Activated T-helper 2 cell treated with anti-CD3 and anti-CD28 coated beads, Interferon-gamma antibody, Interleukin-2, Interleukin-4, amounts not matched to agents 10 μg/mL and 5 μg/mL and 100 μg/mL, durations not matched to agents 14 hours and 24 hours and 36 hours (primary cell): Measurements from ENCODE around the gene C8B. TPM values are rescaled to one million over a fixed set of nuclear protein-coding genes. Genes with fewer than 3 reads are reported as not detected.

Experiments
- DNase-seq: peaks from one replicate; pipeline ENCODE4 v3.0.0; 2021; ENCODE audit warnings: low spot score
- H3K27ac Mint-ChIP-seq: one replicate; pipeline ENCODE4 v1.8.0; 2021; ENCODE audit warnings: mixed read lengths
- H3K27me3 Mint-ChIP-seq: one replicate; pipeline ENCODE4 v1.8.0; 2021; ENCODE audit warnings: low read depth, mixed read lengths
- H3K36me3 Mint-ChIP-seq: one replicate; pipeline ENCODE4 v1.8.0; 2021; ENCODE audit warnings: low read depth, mixed read lengths
- H3K4me1 Mint-ChIP-seq: one replicate; pipeline ENCODE4 v1.8.0; 2021; ENCODE audit warnings: low read depth, mixed read lengths
- H3K4me3 Mint-ChIP-seq: one replicate; pipeline ENCODE4 v1.8.0; 2021; ENCODE audit warnings: low read depth, mild to moderate bottlenecking, moderate library complexity, mixed read lengths
- H3K9me3 Mint-ChIP-seq: one replicate; pipeline ENCODE4 v1.8.0; 2021; ENCODE audit warnings: mixed read lengths
- intact Hi-C: fragments of 100-400 bp; cut with micrococcal nuclease; formaldehyde crosslinking; loops from one replicate; pipeline ENCODE4 v1.15.1; 2023
- total RNA-seq: library from RNA; stranded (reverse); gene quantifications from 2 replicates; pipeline ENCODE4 v1.2.3, GENCODE V29; 2022

The C8B gene
- total RNA-seq, 1 donor from 2014 or later: not detected

- Mint-ChIP-seq H3K27ac (no peak overlapping the region), H3K4me3 (no peak overlapping the region), H3K36me3 (no peaks in the 10 kb centered on the region), H3K4me1 (no peaks in the 10 kb centered on the region), H3K27me3 (no peaks in the 10 kb centered on the region), H3K9me3 (no peaks in the 10 kb centered on the region)
- intact Hi-C loops: no loop called here
- DNase-seq: no peak
Measured at GRCh38 chr1:56967355-56967754, 1.5 kb upstream of the C8B start.

DNA sequence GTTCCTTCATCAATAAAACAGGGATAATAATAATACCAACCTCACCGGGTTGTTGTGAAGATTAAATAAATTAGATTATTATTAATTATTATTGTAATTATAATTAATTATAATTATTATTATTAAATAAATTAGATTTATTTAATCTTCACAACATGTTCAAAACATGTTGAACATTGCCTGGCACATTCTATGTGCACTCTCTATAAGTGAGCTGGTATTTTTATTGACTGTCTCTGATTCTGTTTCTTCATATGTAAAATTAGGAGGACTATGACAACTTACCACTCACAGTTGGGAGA lies 834 bp upstream of the C8B start:
- DNase-seq: no peak
- Mint-ChIP-seq H3K27ac (no peak overlapping the region), H3K4me1 (no peaks in the 10 kb centered on the region), H3K9me3 (no peaks in the 10 kb centered on the region), H3K4me3 (no peak overlapping the region), H3K27me3 (no peaks in the 10 kb centered on the region), H3K36me3 (no peaks in the 10 kb centered on the region)
- intact Hi-C loops: no loop called here

DNA sequence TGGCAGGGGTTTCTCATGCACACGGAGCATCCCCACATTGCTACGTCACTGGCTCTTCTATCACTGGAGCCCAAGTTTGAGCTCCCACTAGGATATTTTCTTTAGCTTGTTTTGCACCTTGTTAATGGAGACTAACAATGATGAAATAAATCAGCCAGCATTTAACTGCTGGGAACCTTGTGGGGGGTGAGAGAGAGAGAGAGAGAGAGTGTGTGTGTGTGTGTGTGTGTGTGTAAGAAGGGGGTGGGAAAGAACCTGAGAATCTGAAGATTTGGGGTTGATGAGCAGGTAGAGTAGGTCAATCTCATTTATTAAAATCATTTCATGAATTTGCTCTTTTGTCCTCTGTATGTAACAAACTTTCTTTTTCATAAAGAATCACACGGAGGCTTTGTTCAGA lies 624 bp downstream of the C8B start:
- no peaks in the 10 kb centered on the region for H3K36me3 Mint-ChIP-seq
- H3K4me3 Mint-ChIP-seq: no peak overlapping the region
- H3K27ac Mint-ChIP-seq: no peak overlapping the region
- no peaks in the 10 kb centered on the region for H3K27me3 Mint-ChIP-seq
- no peaks in the 10 kb centered on the region for H3K9me3 Mint-ChIP-seq
- no peak for DNase-seq
- intact Hi-C loops: no loop called here
- H3K4me1 Mint-ChIP-seq: no peaks in the 10 kb centered on the region

- Mint-ChIP-seq H3K27me3 (no peaks in the 10 kb centered on the region), H3K4me3 (no peak overlapping the region), H3K9me3 (no peaks in the 10 kb centered on the region), H3K4me1 (no peaks in the 10 kb centered on the region), H3K36me3 (no peaks in the 10 kb centered on the region), H3K27ac (no peak overlapping the region)
- intact Hi-C loops: no loop called here
- DNase-seq: no peak
Measured at GRCh38 chr1:56964349-56965017, 1.3 kb downstream of the C8B start.

DNA sequence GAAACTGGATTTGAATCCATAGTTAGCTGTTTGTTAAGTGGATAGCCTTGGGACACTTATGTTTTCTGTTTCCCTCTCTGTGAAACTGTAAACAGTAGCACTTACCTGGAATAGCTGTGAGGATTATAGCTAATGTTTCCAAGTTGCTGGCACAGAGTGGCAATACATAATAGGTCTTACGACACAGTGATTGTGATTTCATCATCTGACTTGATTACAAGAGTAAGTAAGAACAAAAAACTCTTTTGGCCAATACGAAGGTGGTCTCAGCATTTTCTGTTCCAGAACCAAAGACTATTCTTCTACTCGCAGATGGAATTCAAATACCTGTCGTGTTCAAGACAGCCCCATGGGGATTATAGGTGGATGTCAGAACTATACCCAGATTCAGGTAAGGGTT lies 2.1 kb downstream of the C8B start:
- intact Hi-C loops: no loop called here
- no peak for DNase-seq
- Mint-ChIP-seq H3K4me3 (no peak overlapping the region), H3K27me3 (no peaks in the 10 kb centered on the region), H3K36me3 (no peaks in the 10 kb centered on the region), H3K27ac (no peak overlapping the region), H3K9me3 (no peaks in the 10 kb centered on the region), H3K4me1 (no peaks in the 10 kb centered on the region)

GRCh38 chr1:56961426-56961825 lies 4.4 kb downstream of the C8B start:
- Mint-ChIP-seq H3K27me3 (no peaks in the 10 kb centered on the region), H3K4me3 (no peak overlapping the region)

GRCh38 chr1:56958526-56958925 lies 7.3 kb downstream of the C8B start:
- Mint-ChIP-seq H3K27me3 (no peaks in the 10 kb centered on the region), H3K4me3 (no peak overlapping the region), H3K4me1 (no peaks in the 10 kb centered on the region), H3K27ac (no peak overlapping the region), H3K9me3 (no peaks in the 10 kb centered on the region), H3K36me3 (no peaks in the 10 kb centered on the region)
- intact Hi-C loops: no loop called here
- DNase-seq: no peak

More at GRCh38 chr1:56961426-56961825, 4.4 kb downstream of the C8B start:
- Mint-ChIP-seq H3K27ac (no peak overlapping the region), H3K9me3 (no peaks in the 10 kb centered on the region), H3K36me3 (no peaks in the 10 kb centered on the region), H3K4me1 (no peaks in the 10 kb centered on the region)
- intact Hi-C loops: no loop called here
- no peak for DNase-seq

- H3K4me3 Mint-ChIP-seq: no peak overlapping the region
- no peaks in the 10 kb centered on the region for H3K9me3 Mint-ChIP-seq
Measured at GRCh38 chr1:56957931-56958330, 7.9 kb downstream of the C8B start.

DNA sequence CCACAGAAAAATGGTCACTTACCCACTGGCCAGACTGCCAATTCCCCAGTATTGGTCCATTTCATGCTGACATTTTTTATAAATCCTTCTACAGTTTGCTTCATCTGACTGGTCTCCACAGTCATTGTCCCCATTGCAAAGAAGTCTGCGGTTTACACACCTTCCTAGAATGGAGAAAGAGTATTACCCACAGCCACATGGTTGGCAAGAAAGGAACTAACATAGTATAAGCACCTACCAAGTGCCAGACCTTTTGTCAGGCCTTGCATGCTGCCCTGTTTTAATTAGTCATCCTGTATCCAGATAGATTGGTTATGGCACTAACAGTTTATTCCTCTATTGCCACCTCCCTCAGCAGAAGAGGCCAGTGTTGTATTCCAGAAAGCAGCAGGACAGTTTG lies 11.2 kb downstream of the C8B start:
- no peaks in the 10 kb centered on the region for H3K36me3 Mint-ChIP-seq
- H3K27ac Mint-ChIP-seq: no peak overlapping the region
- H3K27me3 Mint-ChIP-seq: no peaks in the 10 kb centered on the region
- DNase-seq: no peak
- intact Hi-C loops: no loop called here
- no peak overlapping the region for H3K4me3 Mint-ChIP-seq
- H3K4me1 Mint-ChIP-seq: no peaks in the 10 kb centered on the region
- no peaks in the 10 kb centered on the region for H3K9me3 Mint-ChIP-seq

More at GRCh38 chr1:56957931-56958330, 7.9 kb downstream of the C8B start:
- Mint-ChIP-seq H3K27me3 (no peaks in the 10 kb centered on the region), H3K4me1 (no peaks in the 10 kb centered on the region), H3K27ac (no peak overlapping the region), H3K36me3 (no peaks in the 10 kb centered on the region)
- DNase-seq: no peak
- intact Hi-C loops: no loop called here

- intact Hi-C loops: no loop called here
- Mint-ChIP-seq H3K27ac (no peak overlapping the region), H3K36me3 (no peaks in the 10 kb centered on the region), H3K4me3 (no peak overlapping the region), H3K4me1 (no peaks in the 10 kb centered on the region), H3K9me3 (no peaks in the 10 kb centered on the region), H3K27me3 (no peaks in the 10 kb centered on the region)
- DNase-seq: no peak
Measured at GRCh38 chr1:56953386-56953785, 12.4 kb downstream of the C8B start.

DNA sequence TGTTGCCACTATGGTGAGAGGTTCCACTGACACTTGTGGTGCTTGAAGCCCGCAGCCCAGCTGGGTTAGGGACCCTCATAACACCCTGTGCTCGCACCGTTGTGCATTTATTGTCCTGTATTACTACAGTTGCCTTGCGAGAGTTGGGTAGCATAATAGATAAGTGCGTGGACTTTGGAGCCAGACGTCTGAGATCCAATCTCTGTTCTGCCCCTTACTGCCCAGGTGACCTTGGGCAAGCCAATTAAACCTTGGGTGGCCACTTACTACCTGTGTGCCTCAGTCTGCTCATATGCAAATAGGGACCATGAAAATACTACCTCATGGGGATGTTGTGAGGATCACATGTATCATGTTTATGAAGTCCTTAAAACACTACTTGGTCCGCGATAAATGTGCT lies 13.3 kb downstream of the C8B start:
- no peak overlapping the region for H3K27ac Mint-ChIP-seq
- no peak overlapping the region for H3K4me3 Mint-ChIP-seq
- no peak for DNase-seq
- no peaks in the 10 kb centered on the region for H3K4me1 Mint-ChIP-seq
- H3K27me3 Mint-ChIP-seq: no peaks in the 10 kb centered on the region
- intact Hi-C loops: no loop called here
- H3K9me3 Mint-ChIP-seq: no peaks in the 10 kb centered on the region
- no peaks in the 10 kb centered on the region for H3K36me3 Mint-ChIP-seq

GRCh38 chr1:56948403-56949023 lies 17.3 kb downstream of the C8B start:
- intact Hi-C loops: no loop called here
- no peak overlapping the region for H3K27ac Mint-ChIP-seq
- no peaks in the 10 kb centered on the region for H3K36me3 Mint-ChIP-seq

DNA sequence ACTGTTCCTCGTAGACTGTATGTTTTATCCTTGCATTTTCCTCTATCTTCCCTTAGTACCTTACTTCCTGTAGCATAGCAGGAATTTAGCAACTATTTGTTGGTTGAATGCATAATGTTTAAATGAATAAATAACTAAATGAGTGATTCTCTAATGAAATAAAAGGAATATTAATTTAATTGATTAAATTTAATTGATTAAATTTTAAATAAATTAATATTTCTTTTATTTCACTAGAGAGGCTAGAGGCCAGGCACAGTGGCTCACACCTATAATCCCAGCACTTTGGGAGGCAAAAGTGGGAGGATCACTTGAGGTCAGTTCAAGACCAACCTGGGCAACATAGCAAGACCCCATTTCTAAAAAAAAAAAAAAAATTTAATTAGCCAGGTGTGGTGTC lies 25.8 kb downstream of the C8B start:
- no peaks in the 10 kb centered on the region for H3K4me1 Mint-ChIP-seq
- no peaks in the 10 kb centered on the region for H3K36me3 Mint-ChIP-seq
- no peak overlapping the region for H3K4me3 Mint-ChIP-seq
- H3K27me3 Mint-ChIP-seq: no peaks in the 10 kb centered on the region
- H3K9me3 Mint-ChIP-seq: no peaks in the 10 kb centered on the region
- H3K27ac Mint-ChIP-seq: no peak overlapping the region
- intact Hi-C loops: no loop called here
- no peak for DNase-seq

More at GRCh38 chr1:56948403-56949023, 17.3 kb downstream of the C8B start:
- Mint-ChIP-seq H3K9me3 (no peaks in the 10 kb centered on the region), H3K4me3 (no peak overlapping the region), H3K4me1 (no peaks in the 10 kb centered on the region), H3K27me3 (no peaks in the 10 kb centered on the region)
- DNase-seq: no peak

DNA sequence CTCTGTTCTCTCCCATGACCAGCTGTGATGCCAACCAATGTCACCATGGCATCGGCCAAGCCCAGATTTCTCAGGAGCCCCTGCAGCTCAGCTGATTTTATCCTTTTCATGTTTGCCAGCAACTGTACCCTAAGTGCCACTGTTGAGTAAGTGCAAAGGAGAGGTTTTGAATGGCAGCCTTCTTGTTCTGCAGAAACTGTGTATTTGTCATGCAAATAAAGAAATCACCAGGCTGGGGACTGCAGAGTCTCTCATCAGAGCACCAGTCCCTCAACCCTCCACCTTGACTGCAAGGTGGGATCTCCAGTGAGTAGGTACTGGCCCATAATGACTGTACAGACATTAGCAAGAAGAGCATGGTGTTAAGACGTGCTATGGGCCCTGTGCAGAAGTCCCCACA lies 26.6 kb downstream of the C8B start:
- Mint-ChIP-seq H3K27me3 (no peaks in the 10 kb centered on the region), H3K9me3 (no peaks in the 10 kb centered on the region), H3K36me3 (no peaks in the 10 kb centered on the region), H3K27ac (no peak overlapping the region), H3K4me3 (no peak overlapping the region), H3K4me1 (no peaks in the 10 kb centered on the region)
- intact Hi-C loops: no loop called here
- no peak for DNase-seq
